ENCODE measurements around the gene PNMA3. TPM values are rescaled to one million over a fixed set of nuclear protein-coding genes. Genes with fewer than 3 reads are reported as not detected.

Gene PNMA3
- total RNA-seq, 1 donor from 2014 or later: 2.9 TPM

GRCh38 chrX:153032397-153033118 is 23.7 kb upstream of the PNMA3 start:
- H3K4me3 Mint-ChIP-seq: no peak overlapping the region
- H3K4me2 ChIP-seq: peak overlapping the region; percentile 60
- no peak overlapping the region for H3K27ac ChIP-seq
- no peaks in the 10 kb centered on the region for H3K36me3 ChIP-seq
- H3K27me3 Mint-ChIP-seq (ENCODE audit: insufficient read depth, low read depth): peaks cover 5% of the 10 kb centered on the region
- H3F3A ChIP-seq (ENCODE audit: low read depth): no peaks in the 10 kb centered on the region
- no peaks in the 10 kb centered on the region for H3K4me1 ChIP-seq
- H3K9me3 Mint-ChIP-seq: peaks cover 23% of the 10 kb centered on the region
- no peaks in the 10 kb centered on the region for H3K27me3 ChIP-seq
- no peak overlapping the region for H2AFZ ChIP-seq (replicated peaks)
- peak; percentile 69 for DNase-seq (ENCODE audit: low spot score)
- no peaks in the 10 kb centered on the region for H3K4me1 Mint-ChIP-seq
- no peak overlapping the region for H3K9ac ChIP-seq
- TF ChIP-seq EZH2 (IDR thresholded peaks at IDR 0.05) (no peak), CTCF (IDR thresholded peaks at IDR 0.05) (peak; percentile 74)
- H3K27ac Mint-ChIP-seq: no peak overlapping the region
- H3K4me3 ChIP-seq: peak overlapping the region; percentile 36
- no peaks in the 10 kb centered on the region for H3K79me2 ChIP-seq (ENCODE audit: low read depth)
- H3K36me3 Mint-ChIP-seq: peaks cover 2% of the 10 kb centered on the region
- H3K9me3 ChIP-seq (ENCODE audit: low read depth): no peaks in the 10 kb centered on the region
- no peaks in the 10 kb centered on the region for H4K20me1 ChIP-seq (ENCODE audit: low read depth)

- Mint-ChIP-seq H3K27ac (no peak overlapping the region), H3K9me3 (peaks cover 45% of the 10 kb centered on the region), H3K36me3 (no peaks in the 10 kb centered on the region), H3K27me3 (ENCODE audit: insufficient read depth, low read depth) (peaks cover 2% of the 10 kb centered on the region), H3K4me1 (no peaks in the 10 kb centered on the region), H3K4me3 (no peak overlapping the region)
- H3K9ac ChIP-seq: no peak overlapping the region
- H3K27me3 ChIP-seq: no peaks in the 10 kb centered on the region
- H3F3A ChIP-seq (ENCODE audit: low read depth): no peaks in the 10 kb centered on the region
- no peak overlapping the region for H3K4me3 ChIP-seq
- no peak overlapping the region for H3K27ac ChIP-seq
- DNase-seq (ENCODE audit: low spot score): no peak
- no peaks in the 10 kb centered on the region for H3K36me3 ChIP-seq
- no peak overlapping the region for H3K4me2 ChIP-seq
- no peak overlapping the region for H2AFZ ChIP-seq (replicated peaks)
- no peaks in the 10 kb centered on the region for H4K20me1 ChIP-seq (ENCODE audit: low read depth)
- TF ChIP-seq EZH2phosphoT487 (IDR thresholded peaks at IDR 0.05) (no peak), CTCF (IDR thresholded peaks at IDR 0.05) (no peak), EZH2 (IDR thresholded peaks at IDR 0.05) (no peak)
- no peaks in the 10 kb centered on the region for H3K4me1 ChIP-seq
- peaks cover 13% of the 10 kb centered on the region for H3K9me3 ChIP-seq (ENCODE audit: low read depth)
- no peaks in the 10 kb centered on the region for H3K79me2 ChIP-seq (ENCODE audit: low read depth)
These were observed 7.2 kb upstream of the PNMA3 start for GRCh38 chrX:153049093-153049492.

GRCh38 chrX:153052534-153052933 is 3.7 kb upstream of the PNMA3 start:
- H3K9me3 Mint-ChIP-seq: peaks cover 33% of the 10 kb centered on the region
- no peak for TF ChIP-seq EZH2phosphoT487 (IDR thresholded peaks at IDR 0.05)
- Histone ChIP-seq H3K4me2 (no peak overlapping the region), H3K9me3 (ENCODE audit: low read depth) (peaks cover 6% of the 10 kb centered on the region), H3K4me1 (no peaks in the 10 kb centered on the region), H3K27ac (no peak overlapping the region), H3K36me3 (no peaks in the 10 kb centered on the region), H3K79me2 (ENCODE audit: low read depth) (no peaks in the 10 kb centered on the region), H4K20me1 (ENCODE audit: low read depth) (no peaks in the 10 kb centered on the region), H3F3A (ENCODE audit: low read depth) (no peaks in the 10 kb centered on the region), H3K27me3 (peaks cover 34% of the 10 kb centered on the region), H3K4me3 (no peak overlapping the region), H3K9ac (no peak overlapping the region), H2AFZ (replicated peaks) (no peak overlapping the region)
- peaks cover 6% of the 10 kb centered on the region for H3K4me1 Mint-ChIP-seq
- DNase-seq (ENCODE audit: low spot score): no peak
- peaks cover 4% of the 10 kb centered on the region for H3K27me3 Mint-ChIP-seq (ENCODE audit: insufficient read depth, low read depth)
- H3K4me3 Mint-ChIP-seq: no peak overlapping the region
- H3K27ac Mint-ChIP-seq: no peak overlapping the region
- no peaks in the 10 kb centered on the region for H3K36me3 Mint-ChIP-seq

GRCh38 chrX:153057281-153057680 is 1.0 kb downstream of the PNMA3 start:
- no peak overlapping the region for H3K4me3 ChIP-seq
- no peaks in the 10 kb centered on the region for H3F3A ChIP-seq (ENCODE audit: low read depth)
- no peak overlapping the region for H3K4me2 ChIP-seq
- no peak overlapping the region for H3K27ac ChIP-seq
- H3K79me2 ChIP-seq (ENCODE audit: low read depth): no peaks in the 10 kb centered on the region
- peaks cover 9% of the 10 kb centered on the region for H3K9me3 Mint-ChIP-seq
- no peak overlapping the region for H2AFZ ChIP-seq (replicated peaks)
- peaks cover 1% of the 10 kb centered on the region for H3K36me3 Mint-ChIP-seq
- no peaks in the 10 kb centered on the region for H3K4me1 ChIP-seq
- peaks cover 6% of the 10 kb centered on the region for H3K4me1 Mint-ChIP-seq
- H3K4me3 Mint-ChIP-seq: peak overlapping the region; percentile 75
- peaks cover 6% of the 10 kb centered on the region for H3K9me3 ChIP-seq (ENCODE audit: low read depth)
- H3K27me3 ChIP-seq: peaks cover 37% of the 10 kb centered on the region
- no peaks in the 10 kb centered on the region for H3K36me3 ChIP-seq
- no peak overlapping the region for H3K9ac ChIP-seq
- H3K27ac Mint-ChIP-seq: no peak overlapping the region
- TF ChIP-seq EZH2phosphoT487 (IDR thresholded peaks at IDR 0.05) (no peak), EZH2 (IDR thresholded peaks at IDR 0.05) (no peak), CTCF (IDR thresholded peaks at IDR 0.05) (no peak)
- no peaks in the 10 kb centered on the region for H4K20me1 ChIP-seq (ENCODE audit: low read depth)
- H3K27me3 Mint-ChIP-seq (ENCODE audit: insufficient read depth, low read depth): peaks cover 7% of the 10 kb centered on the region
- no peak for DNase-seq (ENCODE audit: low spot score)

Measured in neural progenitor cell (in vitro differentiated cells).